GM12892 (cell line): ENCODE results near the gene DDO.

Experiments
- DNase-seq: peaks from one replicate; pipeline ENCODE4 v3.0.0; 2011; ENCODE audit not compliant: insufficient read length
- FAIRE-seq: peaks from 2 replicates; lab custom pipeline; 2011; peaks lifted over from hg19 to GRCh38; lab: Jason Lieb, UNC
- POLR2A ChIP-seq: IDR thresholded peaks from 2 replicates; pipeline ENCODE4 v1.6.1; 2011; ENCODE audit warnings: low read depth, low read length, control low read depth
- POLR2AphosphoS5 ChIP-seq: IDR thresholded peaks from 2 replicates; pipeline ENCODE4 v1.6.1; 2011; ENCODE audit warnings: low read depth, low read length, control low read depth
- TAF1 ChIP-seq: IDR thresholded peaks from 2 replicates; pipeline ENCODE4 v1.6.1; 2011; ENCODE audit warnings: low read depth, mild to moderate bottlenecking, control low read depth, low read length, borderline replicate concordance

Gene DDO

GRCh38 chr6:110394409-110394808, 21.0 kb downstream of the DDO start:
- TF ChIP-seq POLR2AphosphoS5 (no peak), POLR2A (no peak), TAF1 (no peak)
- DNase-seq (no peak), FAIRE-seq (no peak)

GRCh38 chr6:110392727-110393126, 22.6 kb downstream of the DDO start:
- DNase-seq (no peak), FAIRE-seq (no peak)
- TF ChIP-seq TAF1 (no peak), POLR2A (no peak)

GRCh38 chr6:110390404-110390803, 25.0 kb downstream of the DDO start:
- no peak for TF ChIP-seq POLR2A
- TF ChIP-seq POLR2AphosphoS5 = no peak
- no peak for TF ChIP-seq TAF1
- no peak for DNase-seq

GRCh38 chr6:110389689-110390382, 25.5 kb downstream of the DDO start:
- DNase-seq = no peak
- no peak for FAIRE-seq
- no peak for TF ChIP-seq POLR2AphosphoS5

More at GRCh38 chr6:110390404-110390803, 25.0 kb downstream of the DDO start:
- FAIRE-seq = peak; percentile 71

GRCh38 chr6:110387986-110388385, 27.4 kb downstream of the DDO start:
- FAIRE-seq (no peak), DNase-seq (no peak)
- no peak for TF ChIP-seq POLR2AphosphoS5
- TF ChIP-seq POLR2A = no peak
- no peak for TF ChIP-seq TAF1

GRCh38 chr6:110385458-110385863, 29.9 kb downstream of the DDO start:
- DNase-seq = no peak
- FAIRE-seq = no peak
- TF ChIP-seq POLR2A (no peak), POLR2AphosphoS5 (no peak), TAF1 (no peak)

- FAIRE-seq (no peak), DNase-seq (no peak)
- TF ChIP-seq POLR2A (no peak), POLR2AphosphoS5 (no peak), TAF1 (no peak)
Measured at GRCh38 chr6:110378552-110378951, 36.8 kb downstream of the DDO start.

GRCh38 chr6:110369066-110369465, 46.3 kb downstream of the DDO start:
- no peak for FAIRE-seq

GRCh38 chr6:110368284-110368683, 47.1 kb downstream of the DDO start:
- TF ChIP-seq TAF1 = no peak
- no peak for TF ChIP-seq POLR2A
- no peak for TF ChIP-seq POLR2AphosphoS5
- DNase-seq = no peak
- no peak for FAIRE-seq

More at GRCh38 chr6:110369066-110369465, 46.3 kb downstream of the DDO start:
- no peak for TF ChIP-seq POLR2A
- no peak for TF ChIP-seq TAF1
- TF ChIP-seq POLR2AphosphoS5 = no peak
- no peak for DNase-seq

GRCh38 chr6:110367825-110368224, 47.5 kb downstream of the DDO start:
- DNase-seq (no peak), FAIRE-seq (no peak)
- TF ChIP-seq POLR2AphosphoS5 (no peak), TAF1 (no peak), POLR2A (no peak)

- DNase-seq (no peak), FAIRE-seq (no peak)
- TF ChIP-seq POLR2AphosphoS5 = no peak
- no peak for TF ChIP-seq POLR2A
- TF ChIP-seq TAF1 = no peak
Measured at GRCh38 chr6:110366975-110367374, 48.4 kb downstream of the DDO start.

- DNase-seq (no peak), FAIRE-seq (no peak)
- TF ChIP-seq POLR2A (no peak), TAF1 (no peak), POLR2AphosphoS5 (no peak)
Measured at GRCh38 chr6:110366256-110366655, 49.1 kb downstream of the DDO start.

GRCh38 chr6:110364364-110365105, 50.8 kb downstream of the DDO start:
- TF ChIP-seq POLR2A (no peak), POLR2AphosphoS5 (no peak), TAF1 (no peak)
- FAIRE-seq (no peak), DNase-seq (no peak)
